Inflammatory macrophage (primary cell): ENCODE results near the gene CERK.

Experiments used
- DNase-seq, 2 donors: peaks; one replicate each; pipeline ENCODE4 v3.0.0-alpha.2; 2020 to 2022

Gene CERK

DNA sequence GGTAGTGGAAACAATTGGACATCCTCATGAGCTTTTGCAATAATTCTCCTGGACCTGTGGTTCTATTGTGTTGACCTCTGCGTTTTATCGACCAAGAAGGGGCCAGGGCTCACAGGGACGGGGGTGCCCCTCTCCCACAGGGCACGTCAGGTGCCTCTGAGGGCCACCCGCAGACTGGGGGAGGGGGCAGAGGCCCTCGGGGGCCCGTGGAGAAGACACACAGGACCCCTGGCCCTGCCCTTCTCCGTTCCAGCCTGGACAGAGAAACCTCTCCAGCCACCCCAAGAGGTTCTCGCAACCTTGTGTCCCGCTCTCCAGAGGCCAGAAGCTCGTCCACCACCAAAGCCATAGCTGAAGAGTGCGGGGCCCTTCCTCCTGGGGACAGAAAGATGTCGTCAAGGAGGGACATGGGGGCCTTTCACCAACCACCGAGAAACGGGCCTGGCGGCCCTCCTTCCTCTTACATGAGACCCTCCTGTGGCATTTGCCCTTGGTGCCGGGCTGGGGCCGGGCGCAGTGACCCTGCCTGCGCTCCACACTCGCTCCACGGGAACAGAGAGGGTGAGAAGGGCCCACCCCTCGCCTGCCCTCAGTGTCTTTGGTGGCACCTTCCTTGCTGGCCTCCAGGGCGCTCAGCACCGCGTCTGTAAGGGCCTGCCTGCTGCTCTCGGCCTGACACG, 60.6 kb downstream of the CERK start:
- DNase-seq = no peak

DNA sequence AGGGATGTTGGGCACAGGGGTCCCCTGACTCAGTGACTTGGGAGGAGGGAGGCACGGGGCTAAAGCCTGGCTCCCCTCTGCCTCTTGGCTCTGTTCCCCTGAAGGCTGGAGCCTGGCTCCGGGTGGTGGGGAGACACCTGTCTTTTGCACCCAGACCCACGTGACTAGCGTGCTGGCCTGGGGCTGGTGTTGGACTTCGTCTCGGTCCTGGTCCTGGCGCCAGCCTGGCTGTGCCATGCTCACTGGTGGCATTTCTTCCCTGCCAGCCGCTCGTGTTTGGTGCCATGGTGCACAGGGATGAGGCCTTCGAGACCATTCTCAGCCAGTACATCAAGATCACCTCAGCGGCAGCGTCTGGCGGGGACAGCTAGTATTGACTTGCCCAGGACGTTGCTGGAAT, 61.2 kb downstream of the CERK start:
- DNase-seq = no peak

GRCh38 chr22:46676479-46676878, 61.6 kb downstream of the CERK start:
- no peak for DNase-seq

GRCh38 chr22:46675938-46676337, 62.1 kb downstream of the CERK start:
- DNase-seq = no peak

DNA sequence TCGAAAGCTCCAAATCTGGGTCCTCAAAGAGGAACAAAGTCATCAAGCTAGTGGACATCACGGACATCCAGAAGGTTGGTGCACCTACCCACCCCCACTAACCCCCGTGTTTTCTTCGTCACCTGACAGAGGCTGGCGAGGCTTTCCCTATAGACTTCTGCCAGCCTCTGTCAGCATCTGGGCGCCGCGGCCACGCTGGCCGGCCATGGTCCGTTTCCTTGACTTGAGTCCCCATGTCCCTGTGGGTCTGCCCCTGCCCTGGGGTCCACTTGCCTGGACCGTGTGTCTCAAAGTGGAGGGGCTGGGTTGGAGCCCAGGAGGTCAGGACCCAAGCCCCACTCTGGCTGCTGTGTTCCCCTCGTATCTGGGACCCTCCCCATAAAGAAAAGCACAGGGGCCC, 62.6 kb downstream of the CERK start:
- no peak for DNase-seq

DNA sequence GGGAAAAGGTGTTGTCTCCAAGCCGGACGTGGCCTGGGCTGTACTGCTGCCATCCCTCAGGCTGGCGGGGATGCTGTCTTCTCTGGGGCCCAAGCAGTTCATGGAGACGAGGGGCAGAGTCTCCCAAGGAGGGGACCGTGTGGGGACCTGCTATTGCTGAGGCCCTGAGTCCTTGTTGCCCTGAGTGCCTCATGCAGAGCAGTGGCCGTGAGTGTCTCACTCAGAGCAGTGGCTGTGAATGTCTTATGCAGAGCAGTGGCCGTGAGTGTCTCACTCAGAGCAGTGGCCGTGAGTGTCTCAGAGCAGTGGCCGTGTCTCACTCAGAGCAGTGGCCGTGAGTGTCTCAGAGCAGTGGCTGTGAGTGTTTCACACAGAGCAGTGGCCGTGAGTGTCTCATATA, 63.1 kb downstream of the CERK start:
- no peak for DNase-seq

DNA sequence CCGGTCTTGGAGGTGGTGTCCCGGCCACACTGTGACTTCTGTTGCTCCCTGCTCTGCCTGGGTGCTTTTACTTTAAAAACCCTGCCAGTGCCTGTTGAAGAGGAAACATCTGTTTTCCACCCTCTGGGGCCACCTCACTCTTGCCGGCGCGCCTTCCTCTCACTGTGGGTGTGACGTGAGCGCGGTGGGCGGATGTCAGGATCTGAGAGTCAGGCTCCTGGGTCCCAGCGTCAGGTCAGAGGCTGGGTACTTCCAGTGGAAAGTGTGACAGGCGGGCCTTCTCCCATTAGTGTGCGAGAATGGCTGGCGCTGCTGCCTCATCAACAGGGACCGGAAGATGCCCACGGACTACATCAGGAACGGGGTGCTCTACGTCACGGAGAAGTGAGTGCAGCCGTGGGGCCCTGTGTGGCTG, 63.7 kb downstream of the CERK start:
- DNase-seq = peak; percentile 53 to 70

GRCh38 chr22:46673662-46674236, 64.3 kb downstream of the CERK start:
- peak in 1 of 2 donors; percentile 13 for DNase-seq

GRCh38 chr22:46673205-46673604, 64.8 kb downstream of the CERK start:
- DNase-seq = no peak

DNA sequence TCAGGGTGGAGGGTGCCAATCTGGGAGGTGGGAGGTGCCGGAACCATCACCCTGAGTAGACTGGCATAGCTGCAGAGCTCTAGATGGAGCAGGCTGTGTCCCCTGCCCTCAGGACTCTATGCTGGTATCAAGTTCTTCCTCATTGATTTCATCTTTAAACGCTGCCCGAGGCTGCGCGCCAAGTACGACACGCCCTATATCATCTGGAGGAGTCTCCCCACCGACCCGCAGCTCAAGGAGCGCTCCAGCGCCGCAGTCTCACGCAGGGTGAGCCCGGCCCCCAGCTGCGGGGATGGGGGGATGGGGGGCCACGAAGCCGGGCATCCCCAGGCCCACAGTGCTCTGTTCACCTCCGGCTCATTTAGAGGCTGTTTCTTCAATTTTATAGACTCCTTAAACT, 65.3 kb downstream of the CERK start:
- no peak for DNase-seq

GRCh38 chr22:46671824-46672432, 66.1 kb downstream of the CERK start:
- DNase-seq = no peak

DNA sequence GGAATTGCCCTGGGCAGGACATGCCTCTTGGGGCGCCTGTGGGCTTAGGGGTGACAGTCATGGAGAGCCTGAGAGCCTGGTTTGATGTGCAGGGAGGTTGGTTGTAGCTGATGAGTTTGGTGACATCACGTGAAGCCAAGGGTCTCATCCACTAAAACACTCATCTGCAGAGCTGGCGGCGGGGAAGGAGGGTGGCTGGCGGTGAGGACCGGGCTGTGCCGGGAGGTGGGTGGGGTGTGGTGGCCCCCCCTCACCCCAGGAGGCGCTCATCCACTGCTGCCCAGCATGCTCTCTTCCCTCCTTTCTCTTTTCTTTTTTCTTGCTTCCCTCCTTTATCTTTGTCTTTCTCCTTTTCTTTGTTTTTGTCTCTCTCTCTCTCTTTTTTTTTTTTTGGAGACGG, 68.9 kb downstream of the CERK start:
- no peak for DNase-seq

GRCh38 chr22:46668116-46668515, 69.9 kb downstream of the CERK start:
- DNase-seq = no peak

- no peak for DNase-seq
Observed at GRCh38 chr22:46667245-46667623, 70.8 kb downstream of the CERK start.

GRCh38 chr22:46666577-46667244, 71.3 kb downstream of the CERK start:
- no peak for DNase-seq

- DNase-seq = no peak
Observed at GRCh38 chr22:46665751-46666280, 72.2 kb downstream of the CERK start.

GRCh38 chr22:46665151-46665695, 72.8 kb downstream of the CERK start:
- no peak for DNase-seq

DNA sequence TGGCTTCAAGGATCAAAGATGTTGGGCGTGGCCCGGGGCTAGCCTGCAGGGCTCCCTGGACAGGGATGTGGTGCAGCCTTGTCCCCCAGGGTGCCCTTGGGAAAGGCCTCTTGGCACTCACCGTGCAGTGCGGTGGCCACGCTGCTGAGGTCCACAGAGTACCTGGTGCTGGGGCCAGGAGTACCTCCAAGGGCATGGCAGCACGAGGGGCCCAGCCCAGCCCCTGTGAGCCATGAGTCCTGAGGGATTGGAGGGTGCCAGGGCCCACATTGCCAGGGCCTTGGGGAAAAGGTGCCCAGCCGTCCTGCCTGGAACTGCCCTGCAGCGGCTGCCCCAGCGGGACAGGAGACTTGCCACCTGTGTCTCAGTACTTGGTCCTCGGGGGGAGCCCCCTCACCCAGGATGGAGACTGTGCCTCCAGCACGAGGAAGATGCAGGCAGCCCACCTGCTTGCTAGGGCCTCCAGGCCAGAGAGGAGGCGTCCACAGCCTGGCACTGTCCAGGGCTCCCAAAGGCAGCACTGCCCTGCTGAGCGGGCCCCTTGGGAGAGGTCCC, 73.7 kb downstream of the CERK start:
- no peak for DNase-seq

- no peak for DNase-seq
Observed at GRCh38 chr22:46663436-46664100, 74.5 kb downstream of the CERK start.

- no peak for DNase-seq
Observed at GRCh38 chr22:46663001-46663400, 75.1 kb downstream of the CERK start.

GRCh38 chr22:46662226-46662625, 75.8 kb downstream of the CERK start:
- no peak for DNase-seq

DNA sequence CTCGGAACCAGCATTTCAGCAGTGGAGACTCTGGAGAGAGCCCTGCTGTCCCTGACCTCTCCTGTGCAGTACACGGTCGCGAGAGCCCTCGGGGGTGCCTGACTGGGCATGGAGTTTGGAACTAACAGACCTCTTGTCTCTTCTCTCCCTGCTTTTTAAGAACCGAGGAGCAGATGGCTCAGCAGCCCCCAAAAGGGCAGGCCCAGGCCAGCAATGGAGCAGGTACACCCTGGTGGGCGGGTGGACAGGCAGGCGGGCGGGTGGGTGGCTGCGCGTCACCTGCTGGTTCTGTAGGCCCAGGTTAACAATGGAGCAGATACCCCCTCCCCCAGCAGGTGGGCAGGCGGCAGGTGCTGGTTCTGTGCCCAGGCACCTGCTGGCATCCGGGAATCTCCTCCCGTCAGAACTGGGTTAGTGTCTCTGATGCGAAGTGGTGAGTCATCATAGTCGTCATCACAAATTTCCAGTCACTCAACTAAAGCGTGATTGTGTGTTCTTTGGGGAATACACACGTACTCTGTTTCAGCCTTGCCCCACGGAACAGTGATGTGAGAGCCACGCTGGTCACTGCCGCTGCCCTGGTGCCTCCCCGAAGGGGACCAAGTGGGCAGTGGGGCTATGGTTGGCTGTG, 76.7 kb downstream of the CERK start:
- DNase-seq = no peak
